B cell (primary cell): ENCODE data around the gene GRID1. TPM values are rescaled to one million over a fixed set of nuclear protein-coding genes. Genes with fewer than 3 reads are reported as not detected.

Experiments used
- ATAC-seq: fragments of 200-7000 bp; cut with Tn5 transposase; one replicate; pipeline ENCODE4 v1.10.0; 2021; ENCODE audit warnings: low read depth, mild to moderate bottlenecking, moderate number of reproducible peaks, moderate library complexity
- CTCF ChIA-PET: fragments of 350-600 bp; sonication (Branson Sonifier 250); formaldehyde crosslinking; loops from one replicate; lab custom pipeline; 2021; ENCODE audit warnings: antibody characterized with exemption, inconsistent platforms; lab: Charles Lee
- POLR2A ChIA-PET: fragments of 350-600 bp; sonication (Branson Sonifier 250); formaldehyde crosslinking; loops from one replicate; lab custom pipeline; 2021; ENCODE audit warnings: antibody characterized with exemption; lab: Charles Lee
- DNase-seq: peaks from one replicate; pipeline ENCODE4 v3.0.0; 2013
- H2AFZ ChIP-seq: 2 replicates; pipeline ENCODE4 v1.6.1; 2012; ENCODE audit warnings: mild to moderate bottlenecking, low read depth, low read length; ENCODE audit not compliant: insufficient read depth, poor library complexity, severe bottlenecking
- H3K27ac ChIP-seq, 2 donors: 1 replicate in 1 of 2; 2 replicates in 1 of 2; pipeline ENCODE4 v1.5.1; 2012 to 2013; ENCODE audit warnings: low read length in 2 of 2, mild to moderate bottlenecking in 2 of 2, moderate library complexity in 1 of 2
- H3K27me3 ChIP-seq, 4 experiments: fragments of 200-600 bp in 1 of 4; sonication (generic) in 1 of 4; replicated peaks in 1 of 4; 1 replicate in 2 of 4; 2 replicates in 2 of 4; pipeline versions ENCODE4 v1.6.1 to v1.7.0; 2013 to 2016; ENCODE audit warnings: low read length in 3 of 4, mild to moderate bottlenecking in 2 of 4, mixed read lengths in 1 of 4, moderate library complexity in 1 of 4; ENCODE audit not compliant: insufficient read depth in 4 of 4, control insufficient read depth in 3 of 4; ENCODE audit errors: control extremely low read depth in 1 of 4
- H3K36me3 ChIP-seq, 2 experiments: replicated peaks in 1 of 2; 1 replicate in 1 of 2; 2 replicates in 1 of 2; pipeline versions ENCODE4 v1.6.1 to v1.7.1; 2013; ENCODE audit warnings: low read length in 1 of 2; ENCODE audit not compliant: insufficient read depth in 2 of 2, control insufficient read depth in 1 of 2; ENCODE audit errors: control extremely low read depth in 1 of 2, extremely low read depth in 1 of 2
- H3K4me1 ChIP-seq, 2 donors: fragments of 200-600 bp in 1 of 2; sonication (generic) in 1 of 2; 1 replicate in 1 of 2; 2 replicates in 1 of 2; pipeline versions ENCODE4 v1.5.1 to v1.6.1; 2013 to 2017; ENCODE audit warnings: low read length in 2 of 2; ENCODE audit not compliant: control insufficient read depth in 2 of 2, insufficient read depth in 2 of 2
- H3K4me2 ChIP-seq: replicated peaks from 2 replicates; pipeline ENCODE3; 2012; ENCODE audit warnings: mild to moderate bottlenecking, low read depth, low read length; ENCODE audit not compliant: poor library complexity, severe bottlenecking
- H3K4me3 ChIP-seq, 5 experiments: fragments of 200-600 bp in 1 of 5; sonication (generic) in 1 of 5; 1 replicate in 3 of 5; 2 replicates in 2 of 5; pipeline versions ENCODE4 v1.5.1 to v1.7.0; 2011 to 2016; ENCODE audit warnings: low read length in 4 of 5, mild to moderate bottlenecking in 4 of 5, low read depth in 2 of 5, control low read depth in 1 of 5, moderate library complexity in 1 of 5; ENCODE audit not compliant: insufficient read depth in 1 of 5; ENCODE audit errors: control extremely low read depth in 1 of 5, extremely low read depth in 1 of 5
- H3K79me2 ChIP-seq: fragments of 200-600 bp; sonication (generic); one replicate; pipeline ENCODE4 v1.6.0; 2016; ENCODE audit warnings: low read length; ENCODE audit not compliant: control insufficient read depth, insufficient read depth
- H3K9ac ChIP-seq: fragments of 200-600 bp; sonication (generic); 2 replicates; pipeline ENCODE4 v1.6.1; 2017; ENCODE audit warnings: mild to moderate bottlenecking, low read length, moderate library complexity
- H3K9me3 ChIP-seq, 3 donors: one replicate each; pipeline versions ENCODE4 v1.6.1 to v1.7.1; 2013; ENCODE audit warnings: low read length in 2 of 3; ENCODE audit not compliant: control insufficient read depth in 2 of 3, insufficient read depth in 1 of 3; ENCODE audit errors: control extremely low read depth in 1 of 3
- H4K20me1 ChIP-seq: 2 replicates; pipeline ENCODE4 v1.6.0; 2012; ENCODE audit warnings: mild to moderate bottlenecking, low read length; ENCODE audit not compliant: insufficient read depth, control insufficient read depth, poor library complexity, severe bottlenecking
- H3K27ac Mint-ChIP-seq: one replicate; pipeline ENCODE4 v1.8.0; 2021; ENCODE audit warnings: mixed read lengths
- H3K27me3 Mint-ChIP-seq: one replicate; pipeline ENCODE4 v1.8.0; 2021; ENCODE audit warnings: mixed read lengths
- H3K4me1 Mint-ChIP-seq: one replicate; pipeline ENCODE4 v1.8.0; 2021; ENCODE audit warnings: mixed read lengths
- H3K4me3 Mint-ChIP-seq: one replicate; pipeline ENCODE4 v1.8.0; 2021; ENCODE audit warnings: mixed read lengths
- H3K9me3 Mint-ChIP-seq: one replicate; pipeline ENCODE4 v1.8.0; 2022; ENCODE audit warnings: mixed read lengths; ENCODE audit not compliant: insufficient read depth
- CTCF ChIP-seq: fragments of 200-600 bp; IDR thresholded peaks from one replicate; pipeline ENCODE4 v1.8.0; 2022; ENCODE audit warnings: antibody characterized with exemption, mild to moderate bottlenecking
- EZH2 ChIP-seq: IDR thresholded peaks from 2 replicates; pipeline ENCODE4 v1.6.1; 2012; ENCODE audit warnings: borderline replicate concordance, low read depth, mild to moderate bottlenecking, moderate library complexity, low read length; ENCODE audit not compliant: insufficient read depth, poor library complexity, severe bottlenecking
- WGBS: methylation state at CpG from one replicate; pipeline ENCODE4 v1.1.5; 2013; ENCODE audit warnings: missing lambda C conversion rate; ENCODE audit not compliant: insufficient coverage; 5-methylcytosine and 5-hydroxymethylcytosine counted together
- intact Hi-C: fragments of 100-400 bp; cut with micrococcal nuclease; formaldehyde crosslinking; loops from one replicate; pipeline ENCODE4 v1.10.0; 2022
- polyA plus RNA-seq: library from polyadenylated mRNA; depleted of rRNA; stranded (reverse); fragments of >200 nt; gene quantifications from 2 replicates; pipeline ENCODE4 v1.2.3, GENCODE V29; 2012
- total RNA-seq, 2 donors: library from RNA; stranded (reverse); fragments of 120-200 nt in 1 of 2; gene quantifications; 1 replicate in 1 of 2; 2 replicates in 1 of 2; pipeline versions ENCODE4 v1.2.3 to v1.2.4, GENCODE V29; 2013 to 2022

GRID1 gene
- total and polyA plus RNA-seq, 2 donors (not counting 1 experiment from before 2014, with no cell fraction given), result not detected

GRCh38 chr10:86071758-86072157 lies 294.8 kb downstream of the GRID1 start:
- H3K27me3 Mint-ChIP-seq, result peaks cover 26% of the 10 kb centered on the region

GRCh38 chr10:86071145-86071544 lies 295.4 kb downstream of the GRID1 start:
- Mint-ChIP-seq H3K9me3 (no peaks in the 10 kb centered on the region), H3K4me1 (peaks cover 3% of the 10 kb centered on the region), H3K4me3 (no peak overlapping the region), H3K27me3 (peaks cover 25% of the 10 kb centered on the region), H3K27ac (no peak overlapping the region)
- 89% methylated on average over 5 of the region's 5 CpGs for WGBS
- Histone ChIP-seq H3K79me2 (no peaks in the 10 kb centered on the region), H2AFZ (no peak overlapping the region), H3K4me3 (no peak overlapping the region), H3K9ac (no peak overlapping the region), H3K27ac (no peak overlapping the region), H3K9me3 (peaks cover 0 to 3% (median 0%) of the 10 kb centered on the region in 3 donors), H3K27me3 (no peaks in the 10 kb centered on the region), H4K20me1 (no peaks in the 10 kb centered on the region), H3K4me2 (no peak overlapping the region), H3K36me3 (no peaks in the 10 kb centered on the region), H3K4me1 (no peaks in the 10 kb centered on the region)
- CTCF ChIA-PET, result no interaction called here
- DNase-seq, result no peak
- POLR2A ChIA-PET, result no interaction called here
- no peak for ATAC-seq
- intact Hi-C loops, result no loop called here
- TF ChIP-seq CTCF (no peak), EZH2 (no peak)

More at GRCh38 chr10:86071758-86072157, 294.8 kb downstream of the GRID1 start:
- Mint-ChIP-seq H3K27ac (no peak overlapping the region), H3K4me1 (peaks cover 3% of the 10 kb centered on the region), H3K9me3 (peaks cover 2% of the 10 kb centered on the region), H3K4me3 (no peak overlapping the region)
- H3K4me2 ChIP-seq, result no peak overlapping the region
- 49% methylated on average over 3 of the region's 4 CpGs for WGBS
- POLR2A ChIA-PET, result no interaction called here
- DNase-seq (no peak), ATAC-seq (no peak)
- H3K9ac ChIP-seq, result no peak overlapping the region
- no peak overlapping the region for H2AFZ ChIP-seq
- CTCF ChIA-PET, result no interaction called here
- no peak overlapping the region for H3K4me3 ChIP-seq
- no peak overlapping the region for H3K27ac ChIP-seq
- no peaks in the 10 kb centered on the region for H3K4me1 ChIP-seq
- H3K27me3 ChIP-seq, result no peaks in the 10 kb centered on the region
- TF ChIP-seq EZH2 (no peak), CTCF (no peak)
- H3K9me3 ChIP-seq, result peaks cover 0 to 6% (median 0%) of the 10 kb centered on the region in 3 donors
- no peaks in the 10 kb centered on the region for H3K36me3 ChIP-seq
- H4K20me1 ChIP-seq, result no peaks in the 10 kb centered on the region
- H3K79me2 ChIP-seq, result no peaks in the 10 kb centered on the region
- intact Hi-C loops, result no loop called here
